ENCODE data around the gene KRTAP5-10.

- TF ChIP-seq L3MBTL2 (conservative IDR thresholded peaks at IDR 0.05), result no peak
- TF ChIP-seq BHLHE40 (IDR thresholded peaks at IDR 0.05; ENCODE audit: borderline replicate concordance), result no peak
- TF ChIP-seq FOXM1 (IDR thresholded peaks at IDR 0.05; ENCODE audit: borderline replicate concordance), result no peak
- no peak for TF ChIP-seq SUZ12 (IDR thresholded peaks at IDR 0.05)
- TF ChIP-seq FOXK2 (IDR thresholded peaks at IDR 0.05), result no peak
- TF ChIP-seq SP1 (IDR thresholded peaks at IDR 0.05), result no peak
- no peak for TF ChIP-seq PKNOX1 (IDR thresholded peaks at IDR 0.05)
- no peak for TF ChIP-seq NFRKB (IDR thresholded peaks at IDR 0.05)
Measured at GRCh38 chr11:71525188-71525937, 40.0 kb upstream of the KRTAP5-10 start.
